ENCODE measurements around the gene KLF18.
"Not testable (repeated sequence)": the region's sequence is repeated elsewhere in the genome, so short reads cannot be mapped to it uniquely, and the experiment has no call there.

The KLF18 gene

GRCh38 chr1:44141531-44141930 is at the start of gene KLF18:
KLF18 (minus strand) TSS chr1:44141631; CDS start chr1:44141631, 0 bp downstream.
- no peak for DNase-seq

DNA sequence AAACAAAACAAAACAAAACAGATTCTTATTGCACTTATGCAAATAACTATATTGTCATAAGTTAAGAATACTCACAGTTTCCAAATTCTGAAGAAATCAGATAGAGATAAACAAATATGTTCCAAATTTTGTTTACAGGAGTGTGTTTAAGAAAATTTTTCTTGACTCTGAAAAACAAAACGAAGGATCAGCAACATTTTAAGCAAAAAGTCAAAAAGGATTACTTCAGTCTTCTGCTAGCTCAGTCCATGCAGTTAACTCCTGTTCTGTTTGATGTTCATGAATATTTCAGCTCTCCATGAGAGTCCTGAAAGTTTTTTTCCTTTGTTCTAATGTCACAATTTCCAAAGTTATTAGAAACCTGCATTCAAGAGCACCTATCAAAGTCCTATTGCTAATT is 33.2 kb upstream of the KLF18 start:
- DNase-seq, result no peak

GRCh38 chr1:44170281-44170823 is 28.9 kb upstream of the KLF18 start:
- no peak for DNase-seq

GRCh38 chr1:44168520-44169098 is 27.2 kb upstream of the KLF18 start:
- DNase-seq, result no peak

DNA sequence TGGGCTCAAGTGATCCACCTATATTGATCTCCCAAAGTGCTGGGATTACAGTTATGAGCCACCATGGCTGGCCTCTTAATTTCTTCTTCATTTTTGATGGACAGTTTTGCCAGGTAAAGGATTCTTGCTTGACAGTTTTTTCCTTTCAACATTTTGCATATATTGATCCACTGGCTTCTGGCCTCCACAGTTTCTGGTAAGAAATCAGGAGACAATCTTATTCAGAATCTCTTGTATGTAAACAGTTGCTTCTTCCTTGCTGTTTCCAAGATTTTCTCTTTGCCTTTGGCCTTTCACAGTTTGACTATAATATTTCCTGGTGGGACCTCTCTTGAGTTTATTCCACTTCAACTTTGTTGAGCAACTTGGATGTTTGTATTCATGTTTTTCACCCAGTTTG is 20.1 kb upstream of the KLF18 start:
- DNase-seq, result no peak

GRCh38 chr1:44158871-44159270 is 17.4 kb upstream of the KLF18 start:
- DNase-seq, result no peak

DNA sequence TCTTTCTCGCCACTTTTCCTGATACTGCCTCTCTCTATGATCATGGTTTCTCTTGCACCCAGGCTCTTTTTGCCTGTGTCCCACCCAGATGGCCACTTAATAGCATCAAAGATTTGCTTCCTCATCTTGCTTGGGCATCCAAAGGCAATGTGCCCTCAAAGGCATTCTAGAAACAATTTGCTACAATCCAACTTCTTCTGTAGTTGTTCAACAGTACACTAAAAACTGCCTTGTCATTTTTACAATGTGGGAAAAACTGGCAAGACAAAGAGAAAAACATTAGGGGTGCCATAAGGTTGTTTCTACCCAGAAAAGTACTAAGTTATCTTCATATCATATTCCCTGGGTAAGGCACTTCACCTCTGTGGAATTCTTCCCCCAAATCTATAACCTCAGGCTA is 16.5 kb upstream of the KLF18 start:
- DNase-seq, result no peak

- no peak for DNase-seq
Observed at GRCh38 chr1:44154049-44154448, 12.6 kb upstream of the KLF18 start.

DNA sequence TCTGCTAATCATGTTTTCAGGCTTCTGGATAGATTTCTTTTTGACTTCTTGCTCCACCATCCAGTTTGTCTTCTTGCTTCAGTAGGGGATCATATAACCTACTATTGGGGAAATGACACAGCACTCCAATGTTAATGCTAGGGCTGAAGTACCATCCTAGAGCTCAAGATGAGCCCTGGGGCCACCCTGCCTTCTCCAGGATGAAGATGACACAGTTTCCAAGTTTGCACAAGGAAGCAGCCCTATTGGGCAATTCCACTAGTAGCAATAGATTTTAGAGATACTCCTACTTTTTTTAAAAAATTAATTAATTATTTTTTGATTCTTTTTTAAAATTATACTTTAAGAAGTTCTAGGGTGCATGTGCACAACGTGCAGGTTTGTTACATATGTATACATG is 11.3 kb upstream of the KLF18 start:
- DNase-seq, result no peak

- DNase-seq, result no peak
Observed at GRCh38 chr1:44151808-44152207, 10.4 kb upstream of the KLF18 start.

GRCh38 chr1:44151332-44151731 is 9.9 kb upstream of the KLF18 start:
- DNase-seq, result no peak

DNA sequence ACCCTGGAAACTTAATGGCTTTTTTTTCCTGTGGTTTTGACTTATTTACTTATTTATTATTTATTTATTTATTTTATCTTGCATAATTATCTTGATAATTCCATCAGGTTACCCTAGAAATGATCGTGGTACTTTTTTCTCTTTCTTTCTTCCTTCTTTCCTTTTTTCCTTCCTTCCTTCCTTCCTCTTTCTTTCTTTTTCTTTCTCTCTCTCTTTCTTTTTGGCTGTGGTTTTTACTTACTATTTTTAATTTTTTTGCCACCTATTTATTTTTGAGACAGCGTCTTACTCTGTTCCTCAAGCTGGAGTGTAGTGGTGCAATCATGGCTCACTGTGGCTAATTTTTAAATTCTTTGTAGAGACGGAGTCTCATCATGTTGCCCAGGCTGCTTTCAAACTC is 6.2 kb upstream of the KLF18 start:
- DNase-seq, result no peak

DNA sequence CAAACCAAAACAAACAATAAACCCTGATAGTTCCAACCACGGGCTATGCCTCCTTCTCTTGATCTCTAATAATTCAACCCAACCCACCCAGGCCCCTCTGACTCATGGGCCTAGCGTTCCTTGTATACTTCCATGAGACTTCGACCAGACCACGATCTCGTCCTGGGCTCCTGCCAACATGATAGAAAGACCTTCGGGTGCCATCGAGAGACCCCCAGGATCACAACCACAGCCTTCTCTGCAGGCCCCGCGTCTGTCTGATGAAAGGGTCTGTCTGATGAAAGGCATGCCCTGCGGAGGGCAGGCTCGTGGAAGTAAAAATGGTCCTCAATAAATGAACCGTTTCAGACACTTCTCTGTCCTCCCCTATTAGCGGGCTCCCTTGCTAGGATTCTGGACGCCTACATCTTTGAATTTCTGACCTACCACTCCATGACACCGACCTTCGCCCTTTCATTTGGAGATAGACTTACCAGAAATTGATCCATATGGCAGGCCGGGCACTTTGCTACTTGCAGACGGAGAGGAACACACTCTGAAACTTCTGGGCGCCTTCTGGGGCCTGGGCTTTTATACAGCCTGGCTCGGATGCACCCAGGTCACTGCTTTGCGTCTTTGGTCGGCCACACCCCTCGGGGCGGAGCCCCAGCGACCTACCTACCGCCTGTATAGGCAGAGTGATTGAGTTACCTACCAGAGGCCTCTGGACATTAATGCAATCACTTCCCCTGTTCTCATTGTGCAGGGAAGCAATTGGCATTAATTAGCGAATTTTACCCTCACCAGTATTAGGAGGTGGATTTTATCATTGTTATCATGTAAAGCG is 5.3 kb upstream of the KLF18 start:
- DNase-seq, result no peak

DNA sequence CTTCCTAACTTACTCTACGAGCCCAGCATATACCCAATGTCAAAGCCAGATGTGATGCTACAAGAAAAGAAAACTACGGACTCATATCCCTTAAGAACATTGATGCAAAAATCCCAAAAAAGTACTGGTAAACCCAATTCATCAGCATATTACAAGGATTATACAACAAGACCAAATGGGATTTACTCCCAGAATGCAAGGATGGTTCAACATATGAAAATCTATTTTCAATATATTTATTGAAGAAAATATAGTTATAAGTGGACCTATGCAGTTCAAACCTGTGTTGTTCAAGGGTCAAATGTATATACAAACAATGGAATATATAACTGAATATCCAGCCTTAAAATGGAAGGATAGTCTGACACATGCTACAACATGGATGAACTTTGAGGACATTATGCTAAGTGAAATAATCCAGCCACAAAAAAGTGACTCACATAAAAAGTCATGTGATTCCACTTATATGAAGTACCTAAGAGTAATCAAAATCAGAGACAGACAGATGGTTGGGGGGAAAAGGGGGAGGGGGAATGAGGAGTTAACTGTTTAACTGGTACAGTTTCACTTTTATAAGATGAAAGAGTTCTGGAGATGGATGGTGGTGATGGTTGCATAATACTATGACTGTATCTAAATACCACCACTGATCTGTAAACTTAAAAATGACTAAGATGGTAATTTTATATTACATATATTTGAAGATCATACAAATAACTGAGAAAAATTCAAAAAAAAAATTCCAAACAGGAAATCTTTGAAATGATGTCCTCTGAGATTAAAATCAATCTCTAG is 3.7 kb upstream of the KLF18 start:
- DNase-seq, result no peak

DNA sequence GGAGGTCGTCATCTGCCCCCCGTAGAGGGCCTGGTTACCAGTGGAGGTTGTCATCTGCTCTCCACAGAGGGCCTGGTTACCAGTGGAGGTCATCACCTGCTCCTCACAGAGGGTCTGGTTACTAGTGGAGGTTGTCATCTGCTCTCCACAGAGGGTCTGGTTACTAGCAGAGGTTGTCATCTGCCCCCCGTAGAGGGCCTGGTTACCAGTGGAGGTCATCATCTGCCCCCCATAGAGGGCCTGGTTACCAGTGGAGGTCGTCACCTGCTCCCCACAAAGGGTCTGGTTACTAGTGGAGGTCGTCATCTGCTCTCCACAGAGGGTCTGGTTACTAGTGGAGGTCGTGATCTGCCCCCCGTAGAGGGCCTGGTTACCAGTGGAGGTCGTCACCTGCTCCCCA is 1.9 kb downstream of the KLF18 start:
- DNase-seq, result not testable (repeated sequence)

GRCh38 chr1:44138239-44138638 is 3.2 kb downstream of the KLF18 start:
- no peak for DNase-seq

DNA sequence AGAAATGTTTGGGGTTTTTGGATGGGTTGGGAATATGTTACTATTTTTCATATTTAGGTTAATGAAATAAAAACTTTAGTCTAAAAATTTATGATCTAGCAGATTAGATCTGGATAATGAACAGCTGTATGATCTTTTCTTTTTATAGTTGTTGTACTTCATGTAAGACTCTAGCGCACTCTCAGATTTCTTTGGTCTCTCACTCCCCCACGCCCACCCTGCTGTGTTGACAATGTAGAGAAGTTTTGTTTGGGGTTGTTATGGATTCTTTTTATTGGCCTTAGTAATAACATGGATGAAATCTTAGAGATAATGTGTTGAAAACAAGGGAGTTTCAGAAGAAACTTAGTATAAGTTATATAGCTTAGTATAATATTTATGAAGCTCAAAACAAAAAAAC is 5.5 kb downstream of the KLF18 start:
- DNase-seq, result no peak

- DNase-seq, result no peak
Observed at GRCh38 chr1:44134071-44134920, 7.1 kb downstream of the KLF18 start.

DNA sequence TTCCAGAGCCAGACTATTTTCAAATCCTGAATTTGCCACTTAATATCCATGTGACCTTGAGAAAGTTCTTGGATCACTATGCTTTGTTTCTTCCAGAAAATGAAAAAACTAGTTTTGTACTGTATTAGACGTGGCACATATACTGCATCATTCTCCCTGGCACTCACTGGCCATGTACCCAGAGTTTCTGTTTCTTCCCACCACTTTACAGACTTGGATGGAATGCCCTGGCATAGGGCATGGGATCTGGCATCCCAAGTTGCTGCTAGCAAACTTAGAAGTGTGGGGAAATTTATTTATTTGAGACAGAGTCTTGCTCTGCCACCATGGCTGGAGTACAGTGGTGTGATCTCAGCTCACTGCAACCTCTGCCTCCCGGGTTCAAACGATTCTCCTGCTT is 10.0 kb downstream of the KLF18 start:
- DNase-seq, result no peak

DNA sequence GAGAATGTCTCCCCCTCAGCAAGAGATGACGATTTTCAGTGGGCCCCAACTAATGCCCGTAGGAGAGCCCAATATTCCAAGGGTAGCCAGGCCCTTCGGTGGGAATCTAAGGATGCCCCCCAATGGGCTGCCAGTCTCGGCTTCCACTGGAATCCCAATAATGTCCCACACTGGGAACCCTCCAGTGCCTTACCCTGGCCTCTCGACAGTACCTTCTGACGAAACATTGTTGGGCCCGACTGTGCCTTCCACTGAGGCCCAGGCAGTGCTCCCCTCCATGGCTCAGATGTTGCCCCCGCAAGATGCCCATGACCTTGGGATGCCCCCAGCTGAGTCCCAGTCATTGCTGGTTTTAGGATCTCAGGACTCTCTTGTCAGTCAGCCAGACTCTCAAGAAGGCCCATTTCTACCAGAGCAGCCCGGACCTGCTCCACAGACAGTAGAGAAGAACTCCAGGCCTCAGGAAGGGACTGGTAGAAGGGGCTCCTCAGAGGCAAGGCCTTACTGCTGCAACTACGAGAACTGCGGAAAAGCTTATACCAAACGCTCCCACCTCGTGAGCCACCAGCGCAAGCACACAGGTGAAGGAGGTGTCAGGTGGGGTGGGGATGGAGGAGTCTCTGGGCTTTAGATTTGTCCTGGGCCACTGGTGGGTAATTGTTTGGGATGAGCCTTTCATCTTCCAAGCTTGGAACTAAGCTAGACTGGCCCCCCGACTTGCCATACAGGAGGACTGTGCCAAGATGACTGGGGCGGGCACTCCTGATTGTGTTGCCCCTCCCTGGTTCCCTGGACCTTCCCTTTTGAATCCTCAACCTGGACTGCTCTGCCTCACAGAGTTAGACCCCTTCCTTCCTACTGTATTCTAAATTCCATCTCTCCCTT is 11.6 kb downstream of the KLF18 start:
- no peak for DNase-seq

DNA sequence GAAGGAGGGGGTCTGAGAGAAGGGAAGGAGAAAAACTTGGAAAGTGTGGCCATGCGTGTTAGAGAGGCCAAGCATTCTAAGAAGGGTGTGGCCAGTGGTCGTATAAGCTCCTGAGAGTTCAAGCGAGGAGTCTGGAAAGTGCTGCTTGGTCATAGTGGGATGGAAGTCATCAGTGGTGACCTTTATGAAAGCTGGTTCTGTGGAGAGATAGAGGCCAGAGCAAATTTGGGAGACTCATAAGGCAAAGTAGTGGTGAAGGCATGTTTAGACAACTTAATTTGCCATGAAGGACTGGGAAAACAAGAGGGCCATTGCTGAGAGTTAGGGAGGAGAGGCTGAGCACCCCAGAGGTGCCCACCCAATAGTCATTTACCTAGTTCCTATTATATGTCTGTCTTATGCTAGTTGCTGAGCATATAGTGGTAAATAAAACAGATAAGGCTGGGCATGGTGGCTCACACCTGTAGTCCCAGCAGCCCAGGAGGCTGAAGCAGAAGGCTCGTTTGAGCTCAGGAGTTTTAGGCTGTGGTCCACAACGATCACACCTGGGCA is 21.0 kb downstream of the KLF18 start:
- DNase-seq, result no peak
